ENCODE results near the gene SIN3A.

GRCh38 chr15:75431270-75431669 is 20.2 kb downstream of the SIN3A start:
- TF ChIP-seq, protein P1, sequence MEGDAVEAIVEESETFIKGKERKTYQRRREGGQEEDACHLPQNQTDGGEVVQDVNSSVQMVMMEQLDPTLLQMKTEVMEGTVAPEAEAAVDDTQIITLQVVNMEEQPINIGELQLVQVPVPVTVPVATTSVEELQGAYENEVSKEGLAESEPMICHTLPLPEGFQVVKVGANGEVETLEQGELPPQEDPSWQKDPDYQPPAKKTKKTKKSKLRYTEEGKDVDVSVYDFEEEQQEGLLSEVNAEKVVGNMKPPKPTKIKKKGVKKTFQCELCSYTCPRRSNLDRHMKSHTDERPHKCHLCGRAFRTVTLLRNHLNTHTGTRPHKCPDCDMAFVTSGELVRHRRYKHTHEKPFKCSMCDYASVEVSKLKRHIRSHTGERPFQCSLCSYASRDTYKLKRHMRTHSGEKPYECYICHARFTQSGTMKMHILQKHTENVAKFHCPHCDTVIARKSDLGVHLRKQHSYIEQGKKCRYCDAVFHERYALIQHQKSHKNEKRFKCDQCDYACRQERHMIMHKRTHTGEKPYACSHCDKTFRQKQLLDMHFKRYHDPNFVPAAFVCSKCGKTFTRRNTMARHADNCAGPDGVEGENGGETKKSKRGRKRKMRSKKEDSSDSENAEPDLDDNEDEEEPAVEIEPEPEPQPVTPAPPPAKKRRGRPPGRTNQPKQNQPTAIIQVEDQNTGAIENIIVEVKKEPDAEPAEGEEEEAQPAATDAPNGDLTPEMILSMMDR (conservative IDR thresholded peaks at IDR 0.05 in 1 of 2, IDR thresholded peaks at IDR 0.05 in 1 of 2; ENCODE audit: low read depth in 1 of 2, low read length in 2 of 2): no peak
- TF ChIP-seq EZH2 (IDR thresholded peaks at IDR 0.05; ENCODE audit: low read length, missing control alignments): no peak
